Upper lobe of left lung (tissue), 6 donors: ENCODE measurements around the gene SLCO4A1. TPM values are rescaled to one million over a fixed set of nuclear protein-coding genes. Genes with fewer than 3 reads are reported as not detected.

Experiments used
- ATAC-seq, 2 donors: fragments of 200-7000 bp; cut with Tn5 transposase; one replicate each; pipeline ENCODE4 v1.9.1; 2022; ENCODE audit warnings: mild to moderate bottlenecking in 2 of 2, moderate library complexity in 2 of 2; ENCODE audit not compliant: low FRiP score in 2 of 2
- DNase-seq, 2 donors: peaks; one replicate each; pipeline ENCODE4 v3.0.0-alpha.2; 2019 to 2020
- H3K27ac ChIP-seq, 4 donors: fragments of 200-600 bp; sonication (generic); one replicate each; pipeline ENCODE4 v1.5.1; 2016 to 2019
- H3K27me3 ChIP-seq, 4 donors: fragments of 200-600 bp; sonication (generic); one replicate each; pipeline ENCODE4 v1.5.1; 2017 to 2019
- H3K36me3 ChIP-seq, 4 donors: fragments of 200-600 bp; sonication (generic); one replicate each; pipeline ENCODE4 v1.5.1; 2016 to 2019
- H3K4me1 ChIP-seq, 4 donors: fragments of 200-600 bp; sonication (generic); one replicate each; pipeline ENCODE4 v1.5.1; 2018 to 2019
- H3K4me3 ChIP-seq, 4 donors: fragments of 200-600 bp; sonication (generic); one replicate each; pipeline ENCODE4 v1.5.1; 2017 to 2019; ENCODE audit warnings: mild to moderate bottlenecking in 2 of 4, moderate library complexity in 1 of 4
- H3K9me3 ChIP-seq, 4 donors: fragments of 200-600 bp; sonication (generic); one replicate each; pipeline ENCODE4 v1.5.1; 2018 to 2019
- EP300 ChIP-seq, 4 donors: sonication (generic); formaldehyde crosslinking; IDR thresholded peaks; one replicate each; pipeline ENCODE4 v1.5.1; 2017; ENCODE audit warnings: antibody characterized with exemption in 4 of 4, control low read depth in 2 of 4
- POLR2A ChIP-seq, 4 donors: fragments of 450-650 bp; IDR thresholded peaks; one replicate each; pipeline ENCODE4 v1.5.1; 2016 to 2017; ENCODE audit warnings: antibody characterized with exemption in 4 of 4, mild to moderate bottlenecking in 2 of 4
- POLR2AphosphoS5 ChIP-seq, 2 donors: sonication (generic); formaldehyde crosslinking; IDR thresholded peaks; one replicate each; pipeline ENCODE4 v1.5.1; 2017; ENCODE audit warnings: antibody characterized with exemption in 2 of 2
- WGBS, 2 donors: methylation state at CpG; one replicate each; pipeline ENCODE4 v1.1.5; 2017 to 2018; 5-methylcytosine and 5-hydroxymethylcytosine counted together
- total RNA-seq, 6 donors: library from RNA; depleted of rRNA in 4 of 6; stranded (reverse); fragments of >200 nt in 4 of 6; gene quantifications; one replicate each; pipeline versions ENCODE4 v1.1.0 to v1.2.1, GENCODE V29; 2016 to 2021
- TF ChIP-seq, protein P1 (sequence below), 6 experiments: fragments of 450-650 bp in 4 of 6; fragments of 200-600 bp in 2 of 6; sonication (generic) in 2 of 6; IDR thresholded peaks; one replicate each; pipeline ENCODE4 v1.5.1; 2016 to 2019; ENCODE audit warnings: antibody characterized with exemption in 6 of 6
- donor health status: DM: no; HTN: no; CAD: no; lungs with moderate emphysema.
- donor health status: DM: no; HTN: yes; CAD: no; lungs with severe emphysema.

Gene SLCO4A1
- total RNA-seq, 6 donors from 2014 or later, result 39.9 to 86.7 (median 49.1) TPM

DNA sequence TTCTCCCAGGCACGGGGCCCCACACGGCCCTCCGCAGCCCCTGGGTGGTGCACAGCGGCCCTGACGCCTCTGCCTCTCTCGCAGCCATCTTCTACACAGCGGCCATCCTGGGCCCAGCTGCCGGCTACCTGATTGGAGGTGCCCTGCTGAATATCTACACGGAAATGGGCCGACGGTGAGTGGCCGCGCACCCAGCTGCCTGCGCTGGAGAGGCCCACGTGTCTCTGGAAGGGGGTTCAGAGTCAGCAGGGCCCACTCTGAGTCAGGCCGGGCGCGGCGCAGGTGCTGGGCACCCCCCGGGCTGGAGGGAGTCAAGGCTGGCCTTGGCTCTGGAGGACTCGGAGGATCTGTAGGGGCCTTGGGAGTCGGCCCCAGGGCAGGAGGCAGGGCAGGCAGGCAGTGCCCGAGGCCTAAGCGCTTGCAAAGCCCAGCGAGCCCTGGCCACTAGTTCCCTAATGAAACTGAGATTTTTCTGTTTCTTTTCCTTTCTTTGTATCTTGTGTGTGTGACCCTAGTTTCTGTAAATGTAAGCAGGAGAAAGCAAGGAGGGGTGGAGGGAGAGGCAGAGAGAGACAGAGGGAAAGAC, 16.4 kb downstream of the SLCO4A1 start:
- TF ChIP-seq, protein P1, sequence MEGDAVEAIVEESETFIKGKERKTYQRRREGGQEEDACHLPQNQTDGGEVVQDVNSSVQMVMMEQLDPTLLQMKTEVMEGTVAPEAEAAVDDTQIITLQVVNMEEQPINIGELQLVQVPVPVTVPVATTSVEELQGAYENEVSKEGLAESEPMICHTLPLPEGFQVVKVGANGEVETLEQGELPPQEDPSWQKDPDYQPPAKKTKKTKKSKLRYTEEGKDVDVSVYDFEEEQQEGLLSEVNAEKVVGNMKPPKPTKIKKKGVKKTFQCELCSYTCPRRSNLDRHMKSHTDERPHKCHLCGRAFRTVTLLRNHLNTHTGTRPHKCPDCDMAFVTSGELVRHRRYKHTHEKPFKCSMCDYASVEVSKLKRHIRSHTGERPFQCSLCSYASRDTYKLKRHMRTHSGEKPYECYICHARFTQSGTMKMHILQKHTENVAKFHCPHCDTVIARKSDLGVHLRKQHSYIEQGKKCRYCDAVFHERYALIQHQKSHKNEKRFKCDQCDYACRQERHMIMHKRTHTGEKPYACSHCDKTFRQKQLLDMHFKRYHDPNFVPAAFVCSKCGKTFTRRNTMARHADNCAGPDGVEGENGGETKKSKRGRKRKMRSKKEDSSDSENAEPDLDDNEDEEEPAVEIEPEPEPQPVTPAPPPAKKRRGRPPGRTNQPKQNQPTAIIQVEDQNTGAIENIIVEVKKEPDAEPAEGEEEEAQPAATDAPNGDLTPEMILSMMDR (IDR thresholded peaks at IDR 0.05), result no peak
- no peak for TF ChIP-seq POLR2A (IDR thresholded peaks at IDR 0.05)
- TF ChIP-seq EP300 (IDR thresholded peaks at IDR 0.05), result no peak
- TF ChIP-seq POLR2AphosphoS5 (IDR thresholded peaks at IDR 0.05), result no peak
- no peak overlapping the region for H3K4me3 ChIP-seq
- no peaks in the 10 kb centered on the region for H3K9me3 ChIP-seq
- H3K4me1 ChIP-seq, result peaks cover 0 to 20% (median 6%) of the 10 kb centered on the region in 4 donors
- DNase-seq (peak in 1 of 2 donors; percentile 79), ATAC-seq (no peak)
- H3K27ac ChIP-seq, result peak overlapping the region in 1 of 4 donors; percentile 49
- peaks cover 0 to 86% (median 34%) of the 10 kb centered on the region in 4 donors for H3K36me3 ChIP-seq
- H3K27me3 ChIP-seq, result no peaks in the 10 kb centered on the region
- 89 to 92% methylated on average over 25 of the region's 25 CpGs for WGBS, 2 donors

- Histone ChIP-seq H3K27me3 (no peaks in the 10 kb centered on the region), H3K9me3 (no peaks in the 10 kb centered on the region), H3K36me3 (peaks cover 0 to 94% (median 34%) of the 10 kb centered on the region in 4 donors), H3K4me3 (no peak overlapping the region), H3K27ac (no peak overlapping the region), H3K4me1 (peaks cover 0 to 13% (median 6%) of the 10 kb centered on the region in 4 donors)
- DNase-seq (peak in 1 of 2 donors; percentile 74), ATAC-seq (no peak)
- 90 to 93% methylated on average over 23 to 28 of the region's 29 CpGs for WGBS, 2 donors
- no peak for TF ChIP-seq POLR2AphosphoS5 (IDR thresholded peaks at IDR 0.05)
- TF ChIP-seq POLR2A (IDR thresholded peaks at IDR 0.05), result no peak
- TF ChIP-seq EP300 (IDR thresholded peaks at IDR 0.05), result no peak
- TF ChIP-seq, protein P1 (IDR thresholded peaks at IDR 0.05), result no peak
These were observed 17.4 kb downstream of the SLCO4A1 start for GRCh38 chr20:62659488-62660239.

DNA sequence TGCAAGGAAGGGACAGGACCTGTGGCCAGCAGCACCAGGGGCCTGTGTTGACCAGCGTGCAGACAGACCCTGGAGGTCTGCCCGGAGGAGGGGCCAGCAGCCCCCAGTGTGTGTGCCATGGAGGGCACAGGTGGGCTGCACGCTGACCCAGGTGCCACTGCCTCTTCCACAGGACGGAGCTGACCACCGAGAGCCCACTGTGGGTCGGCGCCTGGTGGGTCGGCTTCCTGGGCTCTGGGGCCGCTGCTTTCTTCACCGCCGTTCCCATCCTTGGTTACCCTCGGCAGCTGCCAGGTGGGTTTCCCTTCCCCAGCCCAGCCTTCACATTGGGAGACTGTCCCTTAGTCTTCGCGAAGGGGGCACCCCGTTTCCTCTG, 17.9 kb downstream of the SLCO4A1 start:
- H3K9me3 ChIP-seq, result no peaks in the 10 kb centered on the region
- no peak overlapping the region for H3K4me3 ChIP-seq
- TF ChIP-seq, protein P1 (IDR thresholded peaks at IDR 0.05), result no peak
- TF ChIP-seq POLR2A (IDR thresholded peaks at IDR 0.05) (no peak), EP300 (IDR thresholded peaks at IDR 0.05) (no peak)
- no peaks in the 10 kb centered on the region for H3K27me3 ChIP-seq
- DNase-seq, result no peak
- WGBS, 2 donors, result 90 to 91% methylated on average over 12 to 15 of the region's 15 CpGs
- peaks cover 2 to 13% (median 7%) of the 10 kb centered on the region in 4 donors for H3K4me1 ChIP-seq
- H3K27ac ChIP-seq, result no peak overlapping the region
- H3K36me3 ChIP-seq, result peaks cover 0 to 95% (median 35%) of the 10 kb centered on the region in 4 donors
- ATAC-seq, result no peak

DNA sequence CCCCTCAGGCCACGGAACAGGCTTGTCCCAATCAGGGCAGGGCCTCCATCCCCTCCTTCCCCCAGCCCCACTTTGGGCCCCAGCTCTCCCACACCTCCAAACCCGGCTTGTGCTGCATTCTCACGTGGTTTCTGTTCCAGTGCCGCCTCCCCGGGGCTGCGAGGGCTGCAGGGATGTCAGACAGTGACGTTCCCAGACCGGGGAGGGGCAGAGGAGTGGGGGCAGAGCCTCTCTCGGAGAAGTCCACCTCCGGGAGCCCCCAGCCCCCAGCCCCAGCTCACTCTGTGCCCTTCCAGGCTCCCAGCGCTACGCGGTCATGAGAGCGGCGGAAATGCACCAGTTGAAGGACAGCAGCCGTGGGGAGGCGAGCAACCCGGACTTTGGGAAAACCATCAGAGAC, 18.5 kb downstream of the SLCO4A1 start:
- H3K36me3 ChIP-seq, result peaks cover 0 to 97% (median 36%) of the 10 kb centered on the region in 4 donors
- TF ChIP-seq POLR2AphosphoS5 (IDR thresholded peaks at IDR 0.05) (no peak), POLR2A (IDR thresholded peaks at IDR 0.05) (no peak), EP300 (IDR thresholded peaks at IDR 0.05) (no peak)
- TF ChIP-seq, protein P1 (IDR thresholded peaks at IDR 0.05), result no peak
- no peak overlapping the region for H3K4me3 ChIP-seq
- H3K9me3 ChIP-seq, result no peaks in the 10 kb centered on the region
- ATAC-seq (no peak), DNase-seq (no peak)
- peaks cover 4 to 14% (median 10%) of the 10 kb centered on the region in 4 donors for H3K4me1 ChIP-seq
- no peaks in the 10 kb centered on the region for H3K27me3 ChIP-seq
- WGBS, 2 donors, result 75 to 88% methylated on average over 15 to 18 of the region's 18 CpGs
- H3K27ac ChIP-seq, result no peak overlapping the region
